Smooth muscle cell (in vitro differentiated cells): ENCODE results near the gene GRIP2. TPM values are rescaled to one million over a fixed set of nuclear protein-coding genes. Genes with fewer than 3 reads are reported as not detected.

ENCODE experiments used
- DNase-seq: peaks from one replicate; lab custom pipeline; 2025; ENCODE audit not compliant: unreplicated experiment; lab: John Stamatoyannopoulos, UW
- H2AFZ ChIP-seq: fragments of 200-600 bp; sonication (generic); 2 replicates; pipeline ENCODE4 v1.6.0; 2016; ENCODE audit warnings: antibody characterized with exemption, low read depth, mild to moderate bottlenecking
- H3F3A ChIP-seq: fragments of 200-600 bp; sonication (generic); 2 replicates; pipeline ENCODE4 v1.6.0; 2017; ENCODE audit warnings: antibody characterized with exemption, low read depth
- H3K27ac ChIP-seq: fragments of 200-600 bp; sonication (generic); 2 replicates; pipeline ENCODE4 v1.5.1; 2016; ENCODE audit warnings: low read depth, mild to moderate bottlenecking
- H3K27me3 ChIP-seq: fragments of 200-600 bp; sonication (generic); 2 replicates; pipeline ENCODE4 v1.6.1; 2016; ENCODE audit warnings: low read depth, mild to moderate bottlenecking
- H3K36me3 ChIP-seq: fragments of 200-600 bp; sonication (generic); 2 replicates; pipeline ENCODE4 v1.5.1; 2016; ENCODE audit warnings: low read depth
- H3K4me1 ChIP-seq: fragments of 200-600 bp; sonication (generic); 2 replicates; pipeline ENCODE4 v1.5.1; 2016; ENCODE audit warnings: low read depth
- H3K4me2 ChIP-seq: fragments of 200-600 bp; sonication (generic); 2 replicates; pipeline ENCODE4 v1.6.0; 2016; ENCODE audit warnings: mild to moderate bottlenecking
- H3K4me3 ChIP-seq: fragments of 200-600 bp; sonication (generic); 2 replicates; pipeline ENCODE4 v1.5.1; 2016; ENCODE audit warnings: mild to moderate bottlenecking
- H3K79me2 ChIP-seq: fragments of 200-600 bp; sonication (generic); 2 replicates; pipeline ENCODE4 v1.6.0; 2016; ENCODE audit warnings: low read depth, mild to moderate bottlenecking
- H3K9ac ChIP-seq: fragments of 200-600 bp; sonication (generic); 2 replicates; pipeline ENCODE4 v1.6.0; 2016; ENCODE audit warnings: low read depth
- H3K9me3 ChIP-seq: fragments of 200-600 bp; sonication (generic); replicated peaks from 2 replicates; pipeline ENCODE4 v1.5.1; 2016; ENCODE audit warnings: low read depth
- H4K20me1 ChIP-seq: fragments of 200-600 bp; sonication (generic); 2 replicates; pipeline ENCODE4 v1.6.0; 2016; ENCODE audit warnings: low read depth
- CTCF ChIP-seq: fragments of 200-600 bp; sonication (generic); IDR thresholded peaks from 2 replicates; pipeline ENCODE4 v1.5.1; 2017; ENCODE audit warnings: borderline replicate concordance, mild to moderate bottlenecking, antibody characterized with exemption; ENCODE audit not compliant: insufficient read depth, poor library complexity, severe bottlenecking
- WGBS: methylation state at CpG from one replicate; pipeline ENCODE4 v1.1.7; 2016; ENCODE audit warnings: low lambda C conversion rate; 5-methylcytosine and 5-hydroxymethylcytosine counted together
- polyA plus RNA-seq: library from polyadenylated mRNA; unstranded; fragments of >200 nt; fragmentation: Nextera tagmentation; extraction: Ambion mirVana; gene quantifications from 2 replicates; pipeline ENCODE4 v1.2.1, GENCODE V29; 2016
- total RNA-seq: library from RNA; depleted of rRNA; stranded (reverse); fragments of >200 nt; gene quantifications from 2 replicates; pipeline ENCODE4 v1.2.3, GENCODE V29; 2014

Gene GRIP2
- total and polyA plus RNA-seq, 2 experiments from 2014 or later, result 2.0 to 6.5 TPM

GRCh38 chr3:14523792-14524191 is 16.4 kb downstream of the GRIP2 start:
- no peak for TF ChIP-seq CTCF
- WGBS, result 52% methylated on average over 7 of the region's 7 CpGs
- Histone ChIP-seq H2AFZ (no peak overlapping the region), H3K9ac (no peak overlapping the region), H3K4me3 (no peak overlapping the region), H3F3A (no peaks in the 10 kb centered on the region), H4K20me1 (no peaks in the 10 kb centered on the region), H3K4me1 (no peaks in the 10 kb centered on the region), H3K79me2 (no peaks in the 10 kb centered on the region), H3K4me2 (no peak overlapping the region), H3K9me3 (no peaks in the 10 kb centered on the region), H3K36me3 (no peaks in the 10 kb centered on the region), H3K27ac (no peak overlapping the region), H3K27me3 (no peaks in the 10 kb centered on the region)
- no peak for DNase-seq

- DNase-seq, result no peak
- WGBS, result 97% methylated on average over 12 of the region's 12 CpGs
- Histone ChIP-seq H3K27me3 (no peaks in the 10 kb centered on the region), H3K27ac (no peak overlapping the region), H3K9ac (no peak overlapping the region), H3F3A (no peaks in the 10 kb centered on the region), H2AFZ (no peak overlapping the region), H3K36me3 (no peaks in the 10 kb centered on the region), H3K9me3 (no peaks in the 10 kb centered on the region), H3K79me2 (no peaks in the 10 kb centered on the region), H3K4me2 (no peak overlapping the region), H3K4me1 (no peaks in the 10 kb centered on the region), H4K20me1 (no peaks in the 10 kb centered on the region), H3K4me3 (no peak overlapping the region)
- TF ChIP-seq CTCF, result no peak
These were observed 17.4 kb downstream of the GRIP2 start for GRCh38 chr3:14522768-14523167.

- TF ChIP-seq CTCF, result no peak
- Histone ChIP-seq H2AFZ (no peak overlapping the region), H3K36me3 (no peaks in the 10 kb centered on the region), H3K4me1 (no peaks in the 10 kb centered on the region), H3K4me2 (no peak overlapping the region), H3K4me3 (no peak overlapping the region), H3K27ac (no peak overlapping the region), H3K9ac (no peak overlapping the region), H4K20me1 (no peaks in the 10 kb centered on the region), H3F3A (no peaks in the 10 kb centered on the region), H3K79me2 (no peaks in the 10 kb centered on the region), H3K9me3 (no peaks in the 10 kb centered on the region), H3K27me3 (no peaks in the 10 kb centered on the region)
- WGBS, result 91% methylated on average over 16 of the region's 16 CpGs
- DNase-seq, result no peak
These were observed 17.9 kb downstream of the GRIP2 start for GRCh38 chr3:14522129-14522691.

GRCh38 chr3:14521611-14522010 is 18.5 kb downstream of the GRIP2 start:
- H3K79me2 ChIP-seq, result no peaks in the 10 kb centered on the region
- no peak overlapping the region for H3K27ac ChIP-seq
- H2AFZ ChIP-seq, result no peak overlapping the region
- no peaks in the 10 kb centered on the region for H3K27me3 ChIP-seq
- H3K4me1 ChIP-seq, result no peaks in the 10 kb centered on the region
- H3K9me3 ChIP-seq, result no peaks in the 10 kb centered on the region
- H3K4me3 ChIP-seq, result no peak overlapping the region
- DNase-seq, result no peak
- no peak for TF ChIP-seq CTCF
- WGBS, result 94% methylated on average over 12 of the region's 12 CpGs
- no peaks in the 10 kb centered on the region for H3F3A ChIP-seq
- H3K36me3 ChIP-seq, result no peaks in the 10 kb centered on the region
- no peaks in the 10 kb centered on the region for H4K20me1 ChIP-seq
- no peak overlapping the region for H3K9ac ChIP-seq
- no peak overlapping the region for H3K4me2 ChIP-seq
